ENCODE measurements around the gene RPL21. TPM values are rescaled to one million over a fixed set of nuclear protein-coding genes. Genes with fewer than 3 reads are reported as not detected.

RPL21 gene
- total RNA-seq, 1 donor from 2014 or later: 478 TPM

DNA sequence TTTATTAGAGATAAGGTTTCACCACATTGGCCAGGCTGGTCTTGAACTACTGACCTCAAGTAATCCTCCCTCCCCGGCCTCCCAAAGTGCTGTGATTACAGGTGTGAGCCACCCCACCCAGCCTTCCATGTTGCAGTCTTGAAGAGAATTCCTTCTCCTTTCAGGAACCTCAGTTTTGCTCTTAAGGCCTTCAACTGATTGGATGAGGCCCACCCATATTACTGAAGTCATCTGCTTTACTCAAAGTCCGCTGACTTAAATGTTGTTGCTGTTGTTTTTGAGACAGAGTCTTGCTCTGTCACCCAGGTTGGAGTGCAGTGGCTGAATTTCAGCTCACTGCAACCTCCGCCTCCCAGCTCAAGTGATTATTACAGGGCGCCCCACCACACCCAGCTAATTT, 52.7 kb downstream of the RPL21 start:
- no peaks in the 10 kb centered on the region for H3K4me1 Mint-ChIP-seq (ENCODE audit: low read depth, unreplicated experiment)
- H3K27me3 Mint-ChIP-seq (ENCODE audit: unreplicated experiment): no peaks in the 10 kb centered on the region
- TF ChIP-seq CTCF (IDR thresholded peaks at IDR 0.05; ENCODE audit: partially characterized antibody, unreplicated experiment): no peak
- no peaks in the 10 kb centered on the region for H3K9me3 Mint-ChIP-seq (ENCODE audit: unreplicated experiment)
- no peak overlapping the region for H3K27ac Mint-ChIP-seq (ENCODE audit: unreplicated experiment)
- no peak overlapping the region for H3K4me3 Mint-ChIP-seq (ENCODE audit: unreplicated experiment)
- H3K36me3 Mint-ChIP-seq (ENCODE audit: unreplicated experiment): no peaks in the 10 kb centered on the region
- no peak for DNase-seq

DNA sequence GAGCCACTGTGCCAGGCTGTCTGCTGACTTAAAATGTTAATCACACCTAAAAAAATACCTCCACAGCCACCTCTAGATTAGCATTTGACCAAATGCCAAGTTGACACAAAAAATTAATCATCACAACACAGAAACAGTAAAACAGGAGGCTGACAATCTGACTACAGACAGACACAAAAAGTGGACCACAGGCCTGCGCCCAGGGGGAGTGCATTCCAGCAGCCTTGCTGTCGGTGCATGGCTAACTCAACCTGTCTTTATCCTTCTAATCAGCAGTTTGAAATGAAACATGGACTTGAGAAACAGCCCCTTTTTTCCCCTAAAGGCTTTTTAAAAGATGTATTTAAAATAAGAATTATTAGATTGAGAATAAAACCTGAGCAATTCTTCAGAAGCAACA, 53.3 kb downstream of the RPL21 start:
- H3K9me3 Mint-ChIP-seq (ENCODE audit: unreplicated experiment): no peaks in the 10 kb centered on the region
- TF ChIP-seq CTCF (IDR thresholded peaks at IDR 0.05; ENCODE audit: partially characterized antibody, unreplicated experiment): no peak
- no peaks in the 10 kb centered on the region for H3K27me3 Mint-ChIP-seq (ENCODE audit: unreplicated experiment)
- H3K27ac Mint-ChIP-seq (ENCODE audit: unreplicated experiment): no peak overlapping the region
- no peaks in the 10 kb centered on the region for H3K36me3 Mint-ChIP-seq (ENCODE audit: unreplicated experiment)
- H3K4me1 Mint-ChIP-seq (ENCODE audit: low read depth, unreplicated experiment): no peaks in the 10 kb centered on the region
- H3K4me3 Mint-ChIP-seq (ENCODE audit: unreplicated experiment): no peak overlapping the region
- DNase-seq: no peak

Other genes starting within 250 kb of the RPL21 start
- 24.9 TPM for gene USP12, start 79.7 kb upstream of the RPL21 start, total RNA-seq (ENCODE audit: unreplicated experiment)
- gene RASL11A, start 19.3 kb downstream of the RPL21 start, total RNA-seq (ENCODE audit: unreplicated experiment): 1.8 TPM
- 70.2 TPM for gene GTF3A, start 173.1 kb downstream of the RPL21 start, total RNA-seq (ENCODE audit: unreplicated experiment)
- 46.1 TPM for gene MTIF3, start 199.0 kb downstream of the RPL21 start, total RNA-seq (ENCODE audit: unreplicated experiment)